ENCODE results near the gene UNC79. TPM values are rescaled to one million over a fixed set of nuclear protein-coding genes. Genes with fewer than 3 reads are reported as not detected.
A peak's percentile ranks its signal among the peaks of the same experiment; 100 is the strongest.

UNC79 gene
- total RNA-seq, 1 donor: under 0.01 TPM

DNA sequence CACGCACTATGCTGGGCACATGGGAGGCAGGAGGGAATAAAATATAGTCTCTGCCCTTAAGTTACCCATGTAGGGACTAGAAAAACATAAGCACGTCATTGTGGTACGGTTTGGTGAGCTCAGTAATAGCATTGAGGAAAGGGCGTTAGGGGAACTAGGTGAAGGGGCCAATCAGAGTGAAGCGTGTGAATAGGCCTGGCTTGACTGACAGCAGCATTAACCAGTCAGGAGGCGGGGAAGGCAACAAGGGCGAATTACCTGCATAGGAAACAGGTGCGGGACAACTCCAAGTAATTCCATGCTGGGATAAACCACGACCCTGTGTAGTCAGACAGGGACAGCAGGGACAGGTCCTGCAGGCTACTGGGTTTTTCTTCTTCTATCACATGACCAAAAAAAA, 107.7 kb downstream of the UNC79 start:
- H3K9me3 ChIP-seq (ENCODE audit: low read depth, low read length): no peaks in the 10 kb centered on the region
- H3K27me3 ChIP-seq (ENCODE audit: insufficient read depth, low read length): no peaks in the 10 kb centered on the region
- no peaks in the 10 kb centered on the region for H3K79me2 ChIP-seq (ENCODE audit: insufficient read depth, low read length)
- H3K4me3 ChIP-seq (ENCODE audit: insufficient read depth, low read length): no peak overlapping the region
- H3K27ac ChIP-seq (ENCODE audit: low read depth, low read length): no peak overlapping the region
- H3K36me3 ChIP-seq (ENCODE audit: insufficient read depth, low read length): no peaks in the 10 kb centered on the region
- H3K4me2 ChIP-seq (ENCODE audit: insufficient read depth, low read length): no peak overlapping the region
- TF ChIP-seq, protein P1, sequence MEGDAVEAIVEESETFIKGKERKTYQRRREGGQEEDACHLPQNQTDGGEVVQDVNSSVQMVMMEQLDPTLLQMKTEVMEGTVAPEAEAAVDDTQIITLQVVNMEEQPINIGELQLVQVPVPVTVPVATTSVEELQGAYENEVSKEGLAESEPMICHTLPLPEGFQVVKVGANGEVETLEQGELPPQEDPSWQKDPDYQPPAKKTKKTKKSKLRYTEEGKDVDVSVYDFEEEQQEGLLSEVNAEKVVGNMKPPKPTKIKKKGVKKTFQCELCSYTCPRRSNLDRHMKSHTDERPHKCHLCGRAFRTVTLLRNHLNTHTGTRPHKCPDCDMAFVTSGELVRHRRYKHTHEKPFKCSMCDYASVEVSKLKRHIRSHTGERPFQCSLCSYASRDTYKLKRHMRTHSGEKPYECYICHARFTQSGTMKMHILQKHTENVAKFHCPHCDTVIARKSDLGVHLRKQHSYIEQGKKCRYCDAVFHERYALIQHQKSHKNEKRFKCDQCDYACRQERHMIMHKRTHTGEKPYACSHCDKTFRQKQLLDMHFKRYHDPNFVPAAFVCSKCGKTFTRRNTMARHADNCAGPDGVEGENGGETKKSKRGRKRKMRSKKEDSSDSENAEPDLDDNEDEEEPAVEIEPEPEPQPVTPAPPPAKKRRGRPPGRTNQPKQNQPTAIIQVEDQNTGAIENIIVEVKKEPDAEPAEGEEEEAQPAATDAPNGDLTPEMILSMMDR (IDR thresholded peaks at IDR 0.05; ENCODE audit: extremely low read depth, low read depth, low read length): no peak
- no peaks in the 10 kb centered on the region for H3K4me1 ChIP-seq (ENCODE audit: insufficient read depth, low read length)
- H2AFZ ChIP-seq (ENCODE audit: low read length): no peak overlapping the region
- H4K20me1 ChIP-seq (ENCODE audit: insufficient read depth, low read length): no peaks in the 10 kb centered on the region
- no peak for DNase-seq (ENCODE audit: insufficient read length, low spot score, missing footprints)

DNA sequence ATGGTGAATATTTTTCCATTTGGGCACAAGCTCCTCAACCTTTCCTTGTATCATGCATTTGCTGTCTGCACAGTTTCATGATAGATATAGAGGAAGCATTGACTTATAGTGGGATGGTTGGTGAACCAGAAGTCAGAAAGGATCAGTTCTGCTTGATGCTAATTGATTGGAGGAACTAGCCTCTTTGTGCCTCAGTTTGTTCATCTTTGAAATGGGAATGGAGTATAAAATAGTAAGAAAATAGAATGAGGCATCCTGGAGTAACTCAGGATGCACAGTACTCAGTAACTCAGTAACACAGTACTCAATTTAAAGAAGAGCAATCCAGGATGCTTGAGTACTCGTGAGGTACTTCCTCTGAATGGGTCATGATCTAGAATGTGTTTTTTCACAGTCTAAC, 109.5 kb downstream of the UNC79 start:
- no peaks in the 10 kb centered on the region for H3K27me3 ChIP-seq (ENCODE audit: insufficient read depth, low read length)
- H3K79me2 ChIP-seq (ENCODE audit: insufficient read depth, low read length): no peaks in the 10 kb centered on the region
- H3K4me2 ChIP-seq (ENCODE audit: insufficient read depth, low read length): no peak overlapping the region
- no peaks in the 10 kb centered on the region for H3K9me3 ChIP-seq (ENCODE audit: low read depth, low read length)
- DNase-seq (ENCODE audit: insufficient read length, low spot score, missing footprints): no peak
- no peaks in the 10 kb centered on the region for H4K20me1 ChIP-seq (ENCODE audit: insufficient read depth, low read length)
- no peaks in the 10 kb centered on the region for H3K4me1 ChIP-seq (ENCODE audit: insufficient read depth, low read length)
- no peak overlapping the region for H2AFZ ChIP-seq (ENCODE audit: low read length)
- H3K4me3 ChIP-seq (ENCODE audit: insufficient read depth, low read length): no peak overlapping the region
- TF ChIP-seq, protein P1 (IDR thresholded peaks at IDR 0.05; ENCODE audit: extremely low read depth, low read depth, low read length): no peak
- no peak overlapping the region for H3K27ac ChIP-seq (ENCODE audit: low read depth, low read length)
- no peaks in the 10 kb centered on the region for H3K36me3 ChIP-seq (ENCODE audit: insufficient read depth, low read length)

DNA sequence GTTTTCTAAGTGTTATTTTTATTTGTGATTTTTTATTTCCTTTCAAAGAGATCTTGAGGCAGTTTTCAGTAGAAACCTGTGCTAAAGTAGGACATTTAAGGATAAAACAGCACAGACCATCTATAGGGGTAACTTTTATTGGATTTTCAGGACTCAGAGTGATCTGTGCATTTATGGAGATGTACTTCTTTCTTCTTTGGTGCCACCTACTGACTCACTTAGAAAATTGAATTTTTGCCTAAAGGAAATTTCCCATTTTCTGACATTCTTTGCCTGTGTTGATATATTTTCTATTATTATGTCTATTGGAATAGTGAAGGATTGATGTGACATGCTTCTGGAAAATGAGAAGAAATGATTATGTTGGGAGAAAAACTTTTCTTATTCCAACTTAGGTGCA, 113.0 kb downstream of the UNC79 start:
- Histone ChIP-seq H3K27ac (ENCODE audit: low read depth, low read length) (no peak overlapping the region), H3K4me1 (ENCODE audit: insufficient read depth, low read length) (no peaks in the 10 kb centered on the region), H3K4me2 (ENCODE audit: insufficient read depth, low read length) (no peak overlapping the region), H3K79me2 (ENCODE audit: insufficient read depth, low read length) (no peaks in the 10 kb centered on the region), H2AFZ (ENCODE audit: low read length) (no peak overlapping the region), H3K36me3 (ENCODE audit: insufficient read depth, low read length) (no peaks in the 10 kb centered on the region), H3K27me3 (ENCODE audit: insufficient read depth, low read length) (peaks cover 3% of the 10 kb centered on the region), H4K20me1 (ENCODE audit: insufficient read depth, low read length) (no peaks in the 10 kb centered on the region), H3K9me3 (ENCODE audit: low read depth, low read length) (no peaks in the 10 kb centered on the region), H3K4me3 (ENCODE audit: insufficient read depth, low read length) (no peak overlapping the region)
- TF ChIP-seq, protein P1 (IDR thresholded peaks at IDR 0.05; ENCODE audit: extremely low read depth, low read depth, low read length): peak; percentile 46
- DNase-seq (ENCODE audit: insufficient read length, low spot score, missing footprints): no peak

DNA sequence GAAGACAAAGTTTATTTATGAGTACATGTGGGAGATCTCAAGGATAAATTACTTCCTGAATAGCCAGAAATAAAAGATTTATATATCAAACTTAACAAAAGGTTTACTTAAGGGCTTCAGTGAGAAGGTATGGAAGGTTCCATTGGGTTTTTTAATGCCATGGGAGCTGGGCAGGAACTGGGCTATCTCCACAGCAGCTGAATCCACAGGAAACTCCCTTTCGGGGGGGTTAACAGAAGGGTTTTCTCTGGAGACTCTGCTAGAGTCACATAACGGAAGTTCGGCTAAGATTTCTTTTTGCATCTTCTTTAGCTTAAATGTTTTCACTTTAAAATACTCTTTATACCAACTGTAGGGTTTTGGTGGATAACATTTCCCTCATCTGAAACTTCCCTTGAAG, 113.5 kb downstream of the UNC79 start:
- Histone ChIP-seq H2AFZ (ENCODE audit: low read length) (no peak overlapping the region), H3K36me3 (ENCODE audit: insufficient read depth, low read length) (no peaks in the 10 kb centered on the region), H3K9me3 (ENCODE audit: low read depth, low read length) (no peaks in the 10 kb centered on the region), H3K4me2 (ENCODE audit: insufficient read depth, low read length) (no peak overlapping the region), H3K79me2 (ENCODE audit: insufficient read depth, low read length) (no peaks in the 10 kb centered on the region), H3K27me3 (ENCODE audit: insufficient read depth, low read length) (peaks cover 3% of the 10 kb centered on the region), H4K20me1 (ENCODE audit: insufficient read depth, low read length) (no peaks in the 10 kb centered on the region), H3K4me3 (ENCODE audit: insufficient read depth, low read length) (no peak overlapping the region), H3K27ac (ENCODE audit: low read depth, low read length) (no peak overlapping the region), H3K4me1 (ENCODE audit: insufficient read depth, low read length) (no peaks in the 10 kb centered on the region)
- no peak for DNase-seq (ENCODE audit: insufficient read length, low spot score, missing footprints)
- TF ChIP-seq, protein P1 (IDR thresholded peaks at IDR 0.05; ENCODE audit: extremely low read depth, low read depth, low read length): no peak

All from osteoblast (primary cell).